PC-9 (cell line): ENCODE data around the gene SMOC2. TPM values are rescaled to one million over a fixed set of nuclear protein-coding genes. Genes with fewer than 3 reads are reported as not detected.

ENCODE experiments used
- BruUV-seq: library from RNA; stranded (reverse); fragments of 400-500 nt; replicated peaks from 2 replicates; lab custom pipeline; 2021; lab: Mats Ljungman, UMichigan
- CTCF ChIA-PET: fragments of 300-600 bp; sonication (Branson Sonifier 250); formaldehyde crosslinking; loops from one replicate; lab custom pipeline; 2022; ENCODE audit warnings: antibody characterized with exemption; lab: Charles Lee
- POLR2A ChIA-PET: fragments of 300-600 bp; sonication (Branson Sonifier 250); formaldehyde crosslinking; loops from one replicate; lab custom pipeline; 2022; ENCODE audit warnings: antibody characterized with exemption; ENCODE audit not compliant: unreplicated experiment; lab: Charles Lee
- DNase-seq, 2 experiments: peaks; one replicate each; pipeline versions ENCODE4 v3.0.0 to v3.0.0-alpha.2; 2015 to 2022; ENCODE audit warnings: mixed read lengths in 1 of 2
- H2AFZ ChIP-seq: fragments of 200-600 bp; sonication (generic); 2 replicates; pipeline ENCODE4 v1.8.1; 2017; ENCODE audit warnings: antibody characterized with exemption
- H3F3A ChIP-seq: fragments of 200-600 bp; sonication (generic); 2 replicates; pipeline ENCODE4 v1.8.1; 2017; ENCODE audit warnings: antibody characterized with exemption, mild to moderate bottlenecking, low read depth; ENCODE audit not compliant: insufficient read depth
- H3K27ac ChIP-seq: fragments of 200-600 bp; sonication (generic); 2 replicates; pipeline ENCODE4 v1.6.1; 2016; ENCODE audit warnings: mixed run types
- H3K27me3 ChIP-seq: fragments of 200-600 bp; sonication (generic); 2 replicates; pipeline ENCODE4 v1.6.1; 2016; ENCODE audit warnings: low read depth, mixed run types; ENCODE audit not compliant: insufficient read depth
- H3K36me3 ChIP-seq: fragments of 200-600 bp; sonication (generic); 2 replicates; pipeline ENCODE4 v1.6.1; 2016; ENCODE audit warnings: low read depth, mixed run types
- H3K4me1 ChIP-seq: fragments of 200-600 bp; sonication (generic); replicated peaks from 2 replicates; pipeline ENCODE4 v1.6.1; 2016; ENCODE audit warnings: mixed run types; ENCODE audit not compliant: insufficient read depth
- H3K4me2 ChIP-seq: fragments of 200-600 bp; sonication (generic); 2 replicates; pipeline ENCODE4 v1.6.1; 2017; ENCODE audit warnings: mixed run types
- H3K4me3 ChIP-seq: fragments of 200-600 bp; sonication (generic); 2 replicates; pipeline ENCODE4 v1.6.1; 2016; ENCODE audit warnings: mixed run types
- H3K79me2 ChIP-seq: fragments of 200-600 bp; sonication (generic); 2 replicates; pipeline ENCODE4 v1.6.1; 2017; ENCODE audit warnings: low read depth, mixed run types
- H3K9me2 ChIP-seq: fragments of 200-600 bp; sonication (generic); 2 replicates; pipeline ENCODE4 v1.8.1; 2017; ENCODE audit warnings: mild to moderate bottlenecking; ENCODE audit not compliant: insufficient read depth
- H3K9me3 ChIP-seq: fragments of 200-600 bp; sonication (generic); 2 replicates; pipeline ENCODE4 v1.8.1; 2016; ENCODE audit warnings: low read depth; ENCODE audit not compliant: insufficient read depth
- H4K20me1 ChIP-seq: fragments of 200-600 bp; sonication (generic); 2 replicates; pipeline ENCODE4 v1.8.1; 2017; ENCODE audit not compliant: insufficient read depth
- EZH2 ChIP-seq: fragments of 200-600 bp; sonication (generic); IDR thresholded peaks from 2 replicates; pipeline ENCODE4 v1.8.0; 2017; ENCODE audit warnings: antibody characterized with exemption, low read depth
- intact Hi-C: fragments of 100-400 bp; cut with micrococcal nuclease; formaldehyde crosslinking; loops from one replicate; pipeline ENCODE4 v1.10.0; 2022; ENCODE audit not compliant: unreplicated experiment
- total RNA-seq: library from RNA; stranded (reverse); gene quantifications from 2 replicates; pipeline ENCODE4 v1.2.3, GENCODE V29; 2021
- TF ChIP-seq, protein P1 (sequence below): fragments of 200-600 bp; sonication (generic); conservative IDR thresholded peaks from 2 replicates; pipeline ENCODE4 v1.6.1; 2017; ENCODE audit warnings: mixed run types, antibody characterized with exemption, mild to moderate bottlenecking, moderate library complexity

Gene SMOC2
- total RNA-seq, 1 experiment from 2014 or later, result not detected

GRCh38 chr6:168433898-168434297, 7.1 kb upstream of the SMOC2 start:
- Histone ChIP-seq H3K9me2 (no peaks in the 10 kb centered on the region), H4K20me1 (no peaks in the 10 kb centered on the region), H3F3A (no peaks in the 10 kb centered on the region), H3K9me3 (no peaks in the 10 kb centered on the region), H3K79me2 (no peaks in the 10 kb centered on the region), H3K27ac (no peak overlapping the region), H3K36me3 (no peaks in the 10 kb centered on the region), H3K4me3 (no peak overlapping the region), H3K27me3 (peaks cover 92% of the 10 kb centered on the region), H2AFZ (no peak overlapping the region), H3K4me1 (no peaks in the 10 kb centered on the region), H3K4me2 (no peak overlapping the region)
- no TSS peak for BruUV-seq
- ChIA-PET POLR2A (no interaction called here), CTCF (no interaction called here)
- no peak for DNase-seq
- TF ChIP-seq, protein P1, sequence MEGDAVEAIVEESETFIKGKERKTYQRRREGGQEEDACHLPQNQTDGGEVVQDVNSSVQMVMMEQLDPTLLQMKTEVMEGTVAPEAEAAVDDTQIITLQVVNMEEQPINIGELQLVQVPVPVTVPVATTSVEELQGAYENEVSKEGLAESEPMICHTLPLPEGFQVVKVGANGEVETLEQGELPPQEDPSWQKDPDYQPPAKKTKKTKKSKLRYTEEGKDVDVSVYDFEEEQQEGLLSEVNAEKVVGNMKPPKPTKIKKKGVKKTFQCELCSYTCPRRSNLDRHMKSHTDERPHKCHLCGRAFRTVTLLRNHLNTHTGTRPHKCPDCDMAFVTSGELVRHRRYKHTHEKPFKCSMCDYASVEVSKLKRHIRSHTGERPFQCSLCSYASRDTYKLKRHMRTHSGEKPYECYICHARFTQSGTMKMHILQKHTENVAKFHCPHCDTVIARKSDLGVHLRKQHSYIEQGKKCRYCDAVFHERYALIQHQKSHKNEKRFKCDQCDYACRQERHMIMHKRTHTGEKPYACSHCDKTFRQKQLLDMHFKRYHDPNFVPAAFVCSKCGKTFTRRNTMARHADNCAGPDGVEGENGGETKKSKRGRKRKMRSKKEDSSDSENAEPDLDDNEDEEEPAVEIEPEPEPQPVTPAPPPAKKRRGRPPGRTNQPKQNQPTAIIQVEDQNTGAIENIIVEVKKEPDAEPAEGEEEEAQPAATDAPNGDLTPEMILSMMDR, result no peak
- TF ChIP-seq EZH2, result no peak
- intact Hi-C loops, result no loop called here

DNA sequence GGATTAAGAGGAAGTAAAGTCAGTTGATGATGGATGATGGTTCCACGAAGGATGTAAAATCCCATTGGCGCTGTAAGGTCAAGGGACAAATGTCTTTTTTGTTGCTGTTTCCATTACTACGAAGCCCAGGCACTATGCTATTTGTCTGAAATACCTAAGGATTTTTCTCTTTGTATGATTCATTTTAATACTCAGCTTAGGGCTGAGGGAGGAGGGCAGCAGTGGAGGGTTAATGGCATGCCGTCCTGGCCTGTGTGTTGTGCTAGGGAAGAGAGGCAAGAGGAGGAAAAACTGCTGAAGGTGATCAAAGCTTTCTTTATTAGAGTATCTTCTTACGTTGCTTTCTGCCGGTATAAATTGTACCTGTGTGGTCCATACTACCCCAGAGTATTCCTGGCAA, 6.5 kb upstream of the SMOC2 start:
- BruUV-seq, result no TSS peak
- ChIA-PET CTCF (no interaction called here), POLR2A (no interaction called here)
- Histone ChIP-seq H3K27ac (no peak overlapping the region), H3F3A (no peaks in the 10 kb centered on the region), H3K27me3 (peaks cover 93% of the 10 kb centered on the region), H3K79me2 (no peaks in the 10 kb centered on the region), H4K20me1 (no peaks in the 10 kb centered on the region), H3K9me3 (no peaks in the 10 kb centered on the region), H3K4me2 (no peak overlapping the region), H3K4me1 (no peaks in the 10 kb centered on the region), H3K36me3 (no peaks in the 10 kb centered on the region), H3K9me2 (no peaks in the 10 kb centered on the region), H2AFZ (no peak overlapping the region), H3K4me3 (no peak overlapping the region)
- DNase-seq, result no peak
- no peak for TF ChIP-seq EZH2
- TF ChIP-seq, protein P1, result no peak
- intact Hi-C loops, result no loop called here

GRCh38 chr6:168437751-168438150, 3.2 kb upstream of the SMOC2 start:
- H3K9me2 ChIP-seq, result no peaks in the 10 kb centered on the region
- no peak for DNase-seq
- H4K20me1 ChIP-seq, result no peaks in the 10 kb centered on the region
- no peaks in the 10 kb centered on the region for H3K36me3 ChIP-seq
- no peak for TF ChIP-seq EZH2
- TF ChIP-seq, protein P1, result no peak
- no peaks in the 10 kb centered on the region for H3K9me3 ChIP-seq
- H2AFZ ChIP-seq, result no peak overlapping the region
- no peaks in the 10 kb centered on the region for H3K4me1 ChIP-seq
- no peak overlapping the region for H3K4me3 ChIP-seq
- H3K27ac ChIP-seq, result no peak overlapping the region
- no peak overlapping the region for H3K4me2 ChIP-seq
- H3K79me2 ChIP-seq, result no peaks in the 10 kb centered on the region
- no peaks in the 10 kb centered on the region for H3F3A ChIP-seq
- intact Hi-C loops, result no loop called here
- peaks cover 90% of the 10 kb centered on the region for H3K27me3 ChIP-seq
- no TSS peak for BruUV-seq
- ChIA-PET POLR2A (no interaction called here), CTCF (no interaction called here)
